ENCODE results near the gene SLC26A2.

Gene SLC26A2

DNA sequence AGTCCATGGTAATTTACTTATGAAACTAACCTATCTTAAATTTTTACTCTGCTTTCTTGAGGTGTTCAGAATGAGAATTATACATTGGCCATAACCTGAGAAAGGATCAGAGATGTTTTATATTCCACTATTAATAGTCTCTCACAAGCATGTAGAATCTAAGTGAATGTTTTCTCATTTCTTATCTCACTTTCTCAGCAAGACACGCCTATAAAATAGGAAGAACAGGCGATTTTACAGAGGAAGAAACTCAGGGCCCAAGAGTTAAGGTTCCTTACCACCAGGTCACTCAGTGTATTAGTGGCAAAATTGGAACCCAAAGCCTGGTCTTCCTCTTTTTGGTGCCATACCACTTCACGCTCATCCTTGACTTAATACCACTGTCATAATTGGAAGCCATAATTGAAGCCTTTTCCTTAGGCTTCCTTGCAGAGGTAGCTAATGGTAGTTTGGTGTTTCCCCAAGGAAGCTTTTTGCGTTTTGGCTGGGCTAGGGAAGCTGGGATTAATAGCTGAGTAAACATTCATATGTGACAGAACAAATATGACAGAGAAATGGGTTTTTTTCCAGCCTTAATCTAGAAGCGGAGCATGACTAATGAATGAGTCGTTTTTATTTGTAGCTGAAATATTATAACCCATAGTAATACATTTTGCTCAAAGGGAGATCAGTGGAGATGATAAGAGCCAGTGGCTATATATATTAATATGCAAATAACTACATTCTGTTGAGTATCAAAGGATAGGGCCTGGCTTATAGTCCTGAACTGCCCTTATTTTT, 56.9 kb downstream of the SLC26A2 start:
- H2BK120ac ChIP-seq (ENCODE audit: low read depth, low read length) = no peak overlapping the region
- no CpG with 5 or more reads among the region's 6 CpGs for WGBS, 2 donors (ENCODE audit: extremely low coverage in 2 of 2, insufficient read length in 2 of 2, insufficient replicate concordance in 1 of 2)
- no peaks in the 10 kb centered on the region for H3K79me1 ChIP-seq (ENCODE audit: low read depth, low read length)
- DNase-seq (ENCODE audit: low spot score) = no peak
- no peak overlapping the region for H3K14ac ChIP-seq (ENCODE audit: low read length)
- no peak overlapping the region for H2AK5ac ChIP-seq (ENCODE audit: low read depth, low read length)
- peaks cover 7 to 23% of the 10 kb centered on the region in 2 donors for H3K9me3 ChIP-seq (replicated peaks in 1 of 2; ENCODE audit: control insufficient read depth in 2 of 2, insufficient read depth in 1 of 2, low read depth in 1 of 2, low read length in 2 of 2)
- H3K4me2 ChIP-seq (ENCODE audit: insufficient read depth, low read length, poor library complexity, severe bottlenecking) = no peak overlapping the region
- no peaks in the 10 kb centered on the region for H3K27me3 ChIP-seq (ENCODE audit: control insufficient read depth in 3 of 3, insufficient read depth in 3 of 3, low read depth in 1 of 3, low read length in 3 of 3)
- no peaks in the 10 kb centered on the region for H3K4me1 ChIP-seq (ENCODE audit: control insufficient read depth in 2 of 2, insufficient read depth in 1 of 2, low read depth in 1 of 2, low read length in 2 of 2)
- H2BK12ac ChIP-seq (ENCODE audit: low read length) = no peak overlapping the region
- no peak overlapping the region for H2BK5ac ChIP-seq (ENCODE audit: low read length)
- H3K27ac ChIP-seq (replicated peaks; ENCODE audit: low read length) = no peak overlapping the region
- H3K4me3 ChIP-seq (ENCODE audit: low read length in 2 of 2) = no peak overlapping the region
- no peak overlapping the region for H3K18ac ChIP-seq (ENCODE audit: low read length)
- H2AFZ ChIP-seq (ENCODE audit: low read length) = no peak overlapping the region
- no peak overlapping the region for H4K8ac ChIP-seq (ENCODE audit: low read depth, low read length)
- H3K4ac ChIP-seq (ENCODE audit: low read length) = no peak overlapping the region
- H2BK15ac ChIP-seq (ENCODE audit: low read length) = no peak overlapping the region
- no peak overlapping the region for H3K9ac ChIP-seq (ENCODE audit: low read depth, low read length, poor library complexity)
- peaks cover 31 to 99% of the 10 kb centered on the region in 2 donors for H3K36me3 ChIP-seq (replicated peaks in 1 of 2; ENCODE audit: control insufficient read depth in 2 of 2, insufficient read depth in 2 of 2, low read length in 2 of 2)
- H4K91ac ChIP-seq (ENCODE audit: low read depth, low read length, poor library complexity) = no peak overlapping the region
- H3K23ac ChIP-seq (ENCODE audit: low read depth, low read length, poor library complexity) = no peak overlapping the region

DNA sequence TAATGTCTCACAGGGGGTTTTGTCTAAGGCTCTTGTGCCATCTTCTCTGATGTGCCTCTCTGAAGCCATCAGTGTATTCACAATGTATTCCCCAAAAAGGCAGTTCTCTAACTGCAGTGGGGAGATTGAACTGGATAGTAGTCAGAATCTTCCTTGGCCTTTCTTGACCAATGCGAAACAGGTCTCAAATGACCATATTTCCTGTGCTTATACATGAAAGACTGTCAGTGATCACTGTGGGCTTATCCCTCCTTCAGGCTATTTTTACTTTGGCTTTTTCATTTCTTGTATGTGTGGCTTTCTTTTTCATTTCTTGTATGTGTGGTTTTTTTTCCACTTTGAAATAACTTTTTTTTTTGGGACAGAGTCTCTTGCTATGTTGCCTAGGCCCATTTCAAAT, 59.7 kb downstream of the SLC26A2 start:
- Histone ChIP-seq H3K4me2 (ENCODE audit: insufficient read depth, low read length, poor library complexity, severe bottlenecking) (no peak overlapping the region), H3K4me3 (ENCODE audit: low read length in 2 of 2) (no peak overlapping the region), H2BK12ac (ENCODE audit: low read length) (no peak overlapping the region), H3K27ac (replicated peaks; ENCODE audit: low read length) (no peak overlapping the region), H3K4ac (ENCODE audit: low read length) (no peak overlapping the region), H3K27me3 (ENCODE audit: control insufficient read depth in 3 of 3, insufficient read depth in 3 of 3, low read depth in 1 of 3, low read length in 3 of 3) (no peaks in the 10 kb centered on the region), H2AFZ (ENCODE audit: low read length) (no peak overlapping the region), H3K23ac (ENCODE audit: low read depth, low read length, poor library complexity) (no peak overlapping the region), H3K9ac (ENCODE audit: low read depth, low read length, poor library complexity) (no peak overlapping the region), H3K4me1 (ENCODE audit: control insufficient read depth in 2 of 2, insufficient read depth in 1 of 2, low read depth in 1 of 2, low read length in 2 of 2) (no peaks in the 10 kb centered on the region), H2BK15ac (ENCODE audit: low read length) (no peak overlapping the region), H3K36me3 (replicated peaks in 1 of 2; ENCODE audit: control insufficient read depth in 2 of 2, insufficient read depth in 2 of 2, low read length in 2 of 2) (peaks cover 28 to 99% of the 10 kb centered on the region in 2 donors), H2BK120ac (ENCODE audit: low read depth, low read length) (no peak overlapping the region), H4K8ac (ENCODE audit: low read depth, low read length) (no peak overlapping the region), H3K14ac (ENCODE audit: low read length) (no peak overlapping the region), H2AK5ac (ENCODE audit: low read depth, low read length) (no peak overlapping the region), H2BK5ac (ENCODE audit: low read length) (no peak overlapping the region), H3K18ac (ENCODE audit: low read length) (no peak overlapping the region), H3K79me1 (ENCODE audit: low read depth, low read length) (no peaks in the 10 kb centered on the region), H4K91ac (ENCODE audit: low read depth, low read length, poor library complexity) (no peak overlapping the region), H3K9me3 (replicated peaks in 1 of 2; ENCODE audit: control insufficient read depth in 2 of 2, insufficient read depth in 1 of 2, low read depth in 1 of 2, low read length in 2 of 2) (peaks cover 3 to 14% of the 10 kb centered on the region in 2 donors)
- no peak for DNase-seq (ENCODE audit: low spot score)
- WGBS, 2 donors (ENCODE audit: extremely low coverage in 2 of 2, insufficient read length in 2 of 2, insufficient replicate concordance in 1 of 2) = no CpG with 5 or more reads among the region's 1 CpG

DNA sequence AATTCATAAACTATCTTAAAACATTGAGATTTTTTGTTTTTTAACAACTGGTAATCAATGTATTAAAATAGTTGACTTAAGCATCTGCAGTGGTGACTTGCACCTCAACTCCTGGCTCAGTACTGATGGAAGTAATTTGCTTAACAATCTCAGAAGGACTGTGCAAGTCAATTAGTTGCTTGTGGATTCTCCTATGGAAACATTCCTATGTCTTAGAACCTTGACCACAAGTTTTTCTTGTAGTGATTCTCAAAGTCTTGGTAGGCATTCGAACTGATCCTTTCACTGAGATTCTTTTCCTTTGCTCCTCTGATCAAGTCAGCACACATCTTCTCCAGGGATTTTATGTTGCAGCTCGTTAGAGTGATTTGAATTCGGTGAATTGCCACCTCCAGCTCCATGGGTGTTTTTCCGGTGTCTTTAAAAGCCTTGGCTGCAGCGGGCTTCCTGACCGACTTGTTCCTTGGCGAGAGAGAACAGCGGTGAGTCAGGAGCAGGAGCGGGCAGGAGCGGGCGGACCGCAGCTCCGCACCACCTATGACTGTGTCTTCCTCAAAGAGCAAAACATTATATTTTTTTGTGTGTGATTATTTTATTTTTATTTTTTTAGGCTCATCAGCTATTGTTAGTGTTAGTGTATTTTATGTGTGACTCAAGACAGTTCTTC, 61.1 kb downstream of the SLC26A2 start:
- Histone ChIP-seq H3K27me3 (ENCODE audit: control insufficient read depth in 3 of 3, insufficient read depth in 3 of 3, low read depth in 1 of 3, low read length in 3 of 3) (no peaks in the 10 kb centered on the region), H3K9ac (ENCODE audit: low read depth, low read length, poor library complexity) (no peak overlapping the region), H3K23ac (ENCODE audit: low read depth, low read length, poor library complexity) (no peak overlapping the region), H3K4me3 (ENCODE audit: low read length in 2 of 2) (no peak overlapping the region), H3K4me2 (ENCODE audit: insufficient read depth, low read length, poor library complexity, severe bottlenecking) (no peak overlapping the region), H3K18ac (ENCODE audit: low read length) (no peak overlapping the region), H3K36me3 (replicated peaks in 1 of 2; ENCODE audit: control insufficient read depth in 2 of 2, insufficient read depth in 2 of 2, low read length in 2 of 2) (peaks cover 26 to 98% of the 10 kb centered on the region in 2 donors), H3K4ac (ENCODE audit: low read length) (no peak overlapping the region), H3K9me3 (replicated peaks in 1 of 2; ENCODE audit: control insufficient read depth in 2 of 2, insufficient read depth in 1 of 2, low read depth in 1 of 2, low read length in 2 of 2) (no peaks in the 10 kb centered on the region), H3K4me1 (ENCODE audit: control insufficient read depth in 2 of 2, insufficient read depth in 1 of 2, low read depth in 1 of 2, low read length in 2 of 2) (no peaks in the 10 kb centered on the region), H4K91ac (ENCODE audit: low read depth, low read length, poor library complexity) (no peak overlapping the region), H2BK120ac (ENCODE audit: low read depth, low read length) (no peak overlapping the region), H3K27ac (replicated peaks; ENCODE audit: low read length) (no peak overlapping the region), H3K14ac (ENCODE audit: low read length) (no peak overlapping the region), H2BK5ac (ENCODE audit: low read length) (no peak overlapping the region), H4K8ac (ENCODE audit: low read depth, low read length) (no peak overlapping the region), H3K79me1 (ENCODE audit: low read depth, low read length) (no peaks in the 10 kb centered on the region), H2AFZ (ENCODE audit: low read length) (no peak overlapping the region), H2BK12ac (ENCODE audit: low read length) (no peak overlapping the region), H2AK5ac (ENCODE audit: low read depth, low read length) (no peak overlapping the region), H2BK15ac (ENCODE audit: low read length) (no peak overlapping the region)
- no CpG with 5 or more reads among the region's 13 CpGs for WGBS, 2 donors (ENCODE audit: extremely low coverage in 2 of 2, insufficient read length in 2 of 2, insufficient replicate concordance in 1 of 2)
- no peak for DNase-seq (ENCODE audit: low spot score)

DNA sequence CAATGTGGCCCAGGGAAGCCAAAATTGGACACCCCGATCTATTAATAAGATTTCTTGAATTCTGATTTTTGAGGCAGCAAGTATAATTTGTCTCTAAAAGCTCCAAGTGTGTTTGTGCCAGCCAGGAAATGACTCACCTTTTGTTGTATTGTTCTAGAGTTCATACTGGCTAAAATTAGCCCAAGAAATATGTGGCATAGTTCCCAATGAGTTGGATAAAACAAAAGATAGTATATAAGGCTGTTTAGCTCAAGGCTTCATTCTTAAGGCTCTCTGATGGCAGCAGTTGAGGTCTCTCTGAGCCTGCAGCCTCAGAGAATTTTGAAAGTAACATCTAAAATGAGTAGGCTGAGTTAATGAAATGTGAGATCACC, 61.6 kb downstream of the SLC26A2 start:
- Histone ChIP-seq H3K27me3 (ENCODE audit: control insufficient read depth in 3 of 3, insufficient read depth in 3 of 3, low read depth in 1 of 3, low read length in 3 of 3) (no peaks in the 10 kb centered on the region), H3K4ac (ENCODE audit: low read length) (no peak overlapping the region), H3K4me3 (ENCODE audit: low read length in 2 of 2) (no peak overlapping the region), H3K9me3 (replicated peaks in 1 of 2; ENCODE audit: control insufficient read depth in 2 of 2, insufficient read depth in 1 of 2, low read depth in 1 of 2, low read length in 2 of 2) (no peaks in the 10 kb centered on the region), H3K18ac (ENCODE audit: low read length) (no peak overlapping the region), H2BK15ac (ENCODE audit: low read length) (no peak overlapping the region), H2BK120ac (ENCODE audit: low read depth, low read length) (no peak overlapping the region), H3K79me1 (ENCODE audit: low read depth, low read length) (no peaks in the 10 kb centered on the region), H3K23ac (ENCODE audit: low read depth, low read length, poor library complexity) (no peak overlapping the region), H4K91ac (ENCODE audit: low read depth, low read length, poor library complexity) (no peak overlapping the region), H3K9ac (ENCODE audit: low read depth, low read length, poor library complexity) (no peak overlapping the region), H4K8ac (ENCODE audit: low read depth, low read length) (no peak overlapping the region), H3K36me3 (replicated peaks in 1 of 2; ENCODE audit: control insufficient read depth in 2 of 2, insufficient read depth in 2 of 2, low read length in 2 of 2) (peaks cover 29 to 98% of the 10 kb centered on the region in 2 donors), H3K4me2 (ENCODE audit: insufficient read depth, low read length, poor library complexity, severe bottlenecking) (no peak overlapping the region), H2BK12ac (ENCODE audit: low read length) (no peak overlapping the region), H3K4me1 (ENCODE audit: control insufficient read depth in 2 of 2, insufficient read depth in 1 of 2, low read depth in 1 of 2, low read length in 2 of 2) (no peaks in the 10 kb centered on the region), H3K14ac (ENCODE audit: low read length) (no peak overlapping the region), H2AK5ac (ENCODE audit: low read depth, low read length) (no peak overlapping the region), H3K27ac (replicated peaks; ENCODE audit: low read length) (no peak overlapping the region), H2AFZ (ENCODE audit: low read length) (no peak overlapping the region), H2BK5ac (ENCODE audit: low read length) (no peak overlapping the region)
- DNase-seq (ENCODE audit: low spot score) = no peak
- WGBS, 2 donors (ENCODE audit: extremely low coverage in 2 of 2, insufficient read length in 2 of 2, insufficient replicate concordance in 1 of 2) = no CpG with 5 or more reads among the region's 1 CpG

Data from neuronal stem cell (in vitro differentiated cells).